ENCODE results near the gene CCS.

The CCS gene

DNA sequence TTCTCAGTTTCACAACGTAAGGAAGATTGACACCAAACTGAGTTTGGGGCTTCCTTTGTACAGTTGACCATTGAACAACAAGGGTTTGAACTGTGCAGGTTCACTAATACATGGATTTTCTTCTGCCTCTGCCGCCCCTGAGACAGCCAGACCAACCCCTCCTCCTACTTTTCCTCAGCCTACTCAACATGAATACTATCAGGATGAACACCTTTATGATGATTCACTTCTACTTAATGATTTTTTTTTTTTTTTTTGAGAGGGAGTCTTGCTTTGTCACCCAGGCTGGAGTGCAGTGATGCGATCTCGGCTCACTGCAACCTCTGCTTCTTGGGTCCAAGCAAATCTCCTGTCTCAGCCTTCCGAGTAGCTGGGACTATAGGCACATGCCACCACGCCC is 60.1 kb downstream of the CCS start:
- no peak for FAIRE-seq
- no peak for DNase-seq (ENCODE audit: insufficient read length, low spot score)
